HuH-7.5 (cell line): ENCODE data around the gene ACTA1.
A peak's percentile ranks its signal among the peaks of the same experiment; 100 is the strongest.
"Not testable (repeated sequence)": the region's sequence is repeated elsewhere in the genome, so short reads cannot be mapped to it uniquely, and the experiment has no call there.

ENCODE experiments used
- DNase-seq: peaks from one replicate; pipeline ENCODE4 v3.0.0; 2011; ENCODE audit warnings: low spot score

ACTA1 gene

GRCh38 chr1:229440851-229441537, 7.1 kb upstream of the ACTA1 start:
- no peak for DNase-seq

DNA sequence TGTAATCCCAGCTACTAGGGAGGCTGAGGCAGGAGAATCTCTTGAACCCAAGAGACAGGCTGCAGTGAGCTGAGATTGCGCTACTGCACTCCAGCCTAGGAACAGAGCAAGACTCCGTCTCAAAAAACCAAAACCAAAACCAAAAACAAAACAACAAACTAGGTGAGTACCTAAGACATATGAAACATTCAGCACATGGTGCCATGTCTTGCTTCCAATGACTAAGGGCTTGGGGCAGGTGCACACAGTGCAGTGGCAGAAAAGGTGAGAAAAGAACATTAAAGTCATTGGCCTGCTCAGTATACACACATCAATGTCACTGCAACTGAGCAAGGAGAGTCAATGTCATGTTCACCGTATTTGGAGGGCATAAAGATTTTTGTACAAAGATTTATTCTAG, 4.1 kb upstream of the ACTA1 start:
- no peak for DNase-seq

- DNase-seq: no peak
Measured at GRCh38 chr1:229437443-229437842, 3.5 kb upstream of the ACTA1 start.

DNA sequence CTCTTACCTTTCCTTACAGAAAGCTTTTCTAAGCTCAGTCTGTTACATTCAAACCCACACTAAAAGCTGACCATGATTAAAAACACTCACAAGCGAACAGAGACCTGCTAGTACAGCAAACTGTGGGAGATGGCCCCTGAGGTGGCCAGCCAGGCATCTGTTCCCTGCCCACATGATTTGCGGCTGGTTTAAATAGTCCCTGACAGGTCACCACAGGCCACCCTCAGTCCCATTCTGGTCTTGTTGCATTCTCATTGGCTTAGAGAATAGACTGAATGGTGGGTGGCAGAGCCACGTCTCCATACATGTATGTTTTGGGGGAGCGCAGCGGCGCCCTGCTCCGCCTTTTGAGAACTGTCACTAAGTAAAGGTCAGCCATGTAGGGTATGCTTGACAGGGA, 2.3 kb upstream of the ACTA1 start:
- no peak for DNase-seq

DNA sequence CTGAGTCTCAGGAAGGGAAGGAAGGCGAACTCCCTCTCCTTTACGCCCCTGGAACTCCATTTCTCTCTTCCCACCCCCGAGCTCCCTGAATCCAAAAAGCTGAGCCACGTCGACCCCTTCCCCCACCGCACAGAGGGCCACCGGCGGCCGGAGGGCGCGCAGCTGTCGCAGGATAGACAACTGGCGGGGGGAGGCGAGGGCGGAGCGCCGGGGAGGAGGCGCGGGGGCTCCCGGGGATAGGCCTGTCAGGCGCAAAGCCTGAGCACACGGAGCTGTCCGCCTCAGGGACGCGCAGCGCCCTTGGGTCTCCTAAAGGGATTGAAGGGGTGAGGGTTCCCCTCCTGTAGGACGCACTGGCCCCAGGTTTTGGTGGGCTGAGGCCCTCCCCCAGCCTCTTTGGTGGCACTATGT, 752 bp upstream of the ACTA1 start:
- DNase-seq: peak; percentile 15

GRCh38 chr1:229433364-229434004, 410 bp downstream of the ACTA1 start:
- no peak for DNase-seq

GRCh38 chr1:229432905-229433304, 989 bp downstream of the ACTA1 start:
- DNase-seq: no peak

GRCh38 chr1:229432116-229432461, 1.8 kb downstream of the ACTA1 start:
- no peak for DNase-seq

DNA sequence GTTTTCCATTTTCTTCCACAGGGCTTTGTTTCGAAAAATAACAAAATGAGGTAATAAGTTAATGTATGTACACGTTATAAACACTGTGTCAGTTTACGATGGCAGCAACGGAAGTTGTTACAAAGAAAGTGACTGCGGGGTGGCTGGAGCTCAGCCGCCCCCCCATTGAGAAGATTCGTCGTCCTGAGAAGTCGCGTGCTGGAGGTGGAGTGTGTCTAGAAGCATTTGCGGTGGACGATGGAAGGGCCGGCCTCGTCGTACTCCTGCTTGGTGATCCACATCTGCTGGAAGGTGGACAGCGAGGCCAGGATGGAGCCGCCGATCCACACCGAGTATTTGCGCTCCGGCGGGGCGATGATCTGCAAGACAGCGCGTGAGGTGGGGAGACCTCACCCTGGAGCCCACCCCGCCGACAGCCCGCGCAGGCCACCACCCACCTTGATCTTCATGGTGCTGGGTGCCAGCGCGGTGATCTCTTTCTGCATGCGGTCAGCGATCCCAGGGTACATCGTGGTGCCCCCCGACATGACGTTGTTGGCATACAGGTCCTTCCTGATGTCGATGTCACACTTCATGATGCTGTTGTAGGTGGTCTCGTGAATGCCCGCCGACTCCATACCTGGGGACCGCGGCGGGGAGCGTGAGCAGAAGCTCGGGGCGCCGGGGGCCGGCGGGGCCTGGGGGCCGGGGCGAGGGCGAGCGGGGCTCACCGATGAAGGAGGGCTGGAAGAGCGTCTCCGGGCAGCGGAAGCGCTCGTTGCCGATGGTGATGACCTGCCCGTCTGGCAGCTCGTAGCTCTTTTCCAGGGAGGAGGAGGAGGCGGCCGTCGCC, 2.4 kb downstream of the ACTA1 start:
- no peak for DNase-seq

- no peak for DNase-seq
Measured at GRCh38 chr1:229430761-229431283, 3.1 kb downstream of the ACTA1 start.

GRCh38 chr1:229428256-229428655, 5.6 kb downstream of the ACTA1 start:
- DNase-seq: no peak

DNA sequence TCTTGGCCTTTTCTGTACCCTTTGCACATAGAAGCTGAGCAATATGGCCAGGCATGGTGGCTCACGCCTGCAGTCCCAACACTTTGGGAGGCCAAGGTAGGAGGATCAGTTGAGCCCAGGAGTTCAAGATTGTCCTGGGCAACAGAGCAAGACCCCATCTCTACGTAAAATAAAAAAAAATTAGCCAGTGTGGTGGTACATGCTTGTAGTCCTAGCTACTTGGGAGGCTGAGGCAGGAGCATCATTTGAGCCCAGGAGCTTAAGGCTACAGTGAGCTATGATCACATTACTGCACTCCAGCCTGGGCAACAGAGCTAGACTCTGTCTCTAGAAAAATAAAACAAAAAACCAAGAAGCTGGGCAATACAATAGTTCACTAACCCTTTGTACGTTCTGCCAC, 6.3 kb downstream of the ACTA1 start:
- no peak for DNase-seq

DNA sequence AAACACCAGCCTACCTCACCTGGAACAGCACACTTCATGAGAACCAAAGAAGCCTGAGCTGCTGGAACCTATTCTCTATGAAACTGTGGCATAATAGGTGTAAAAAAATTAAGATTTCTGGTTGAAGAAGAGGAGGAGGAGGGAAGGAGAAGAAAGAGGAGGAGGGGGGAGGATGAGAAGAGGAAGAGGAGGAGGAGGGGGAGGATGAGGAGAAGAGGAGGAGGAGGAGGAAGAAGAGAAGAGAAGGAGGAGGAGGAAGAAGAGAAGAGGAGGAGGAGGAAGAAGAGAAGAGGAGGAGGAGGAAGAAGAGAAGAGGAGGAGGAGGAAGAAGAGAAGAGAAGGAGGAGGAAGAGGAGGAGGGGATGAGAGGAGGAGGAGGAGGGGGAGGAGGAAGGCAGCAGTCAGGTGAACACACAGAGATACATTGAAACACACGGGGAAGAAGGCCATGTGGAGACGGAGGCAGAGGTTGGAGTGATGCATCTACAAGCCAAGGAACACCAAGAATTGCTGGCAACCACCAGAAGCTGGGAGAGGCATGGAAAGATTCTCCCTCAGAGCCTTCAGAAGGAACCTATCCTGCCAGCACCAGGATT, 8.2 kb downstream of the ACTA1 start:
- DNase-seq: no peak

DNA sequence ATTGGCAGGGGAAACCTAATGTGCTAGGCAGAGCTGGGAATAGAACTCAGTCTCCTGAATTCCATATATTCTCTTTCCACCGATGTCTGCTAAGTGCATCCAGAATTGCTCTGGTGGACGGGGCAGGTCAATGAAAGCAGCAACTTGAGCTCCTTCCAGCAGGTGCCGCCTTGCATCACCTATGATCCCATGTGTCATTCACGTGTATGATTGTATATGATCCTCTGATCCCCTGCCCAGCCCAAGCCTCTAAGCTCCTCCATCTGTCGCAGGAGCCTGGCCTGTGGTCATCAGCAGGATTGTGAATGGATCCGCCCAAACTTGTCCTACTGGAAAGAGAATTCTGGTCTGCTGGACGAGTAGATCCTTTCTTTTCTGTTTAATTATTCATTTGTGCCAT, 13.1 kb downstream of the ACTA1 start:
- no peak for DNase-seq

DNA sequence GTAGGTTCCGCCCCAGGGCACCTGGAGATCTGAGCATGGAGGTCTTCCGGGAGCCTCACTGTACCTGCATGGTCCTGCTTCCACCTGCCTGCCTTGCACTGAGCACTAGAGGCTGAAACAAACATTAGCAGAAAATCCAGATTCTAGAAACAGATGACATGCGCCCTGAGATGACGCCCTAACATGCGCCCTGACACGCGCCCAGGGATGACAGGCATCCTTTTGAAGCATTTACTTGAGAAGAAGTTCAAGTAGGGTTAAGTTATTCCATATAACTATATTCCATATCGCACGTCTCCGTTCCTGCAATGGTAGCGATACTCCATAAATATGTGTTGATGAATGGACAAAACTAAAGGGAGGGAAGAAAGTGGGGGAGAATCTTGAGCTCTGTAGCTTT, 13.7 kb downstream of the ACTA1 start:
- DNase-seq: no peak

GRCh38 chr1:229418586-229418985, 15.3 kb downstream of the ACTA1 start:
- DNase-seq: not testable (repeated sequence)

- DNase-seq: not testable (repeated sequence)
Measured at GRCh38 chr1:229412810-229413209, 21.1 kb downstream of the ACTA1 start.

DNA sequence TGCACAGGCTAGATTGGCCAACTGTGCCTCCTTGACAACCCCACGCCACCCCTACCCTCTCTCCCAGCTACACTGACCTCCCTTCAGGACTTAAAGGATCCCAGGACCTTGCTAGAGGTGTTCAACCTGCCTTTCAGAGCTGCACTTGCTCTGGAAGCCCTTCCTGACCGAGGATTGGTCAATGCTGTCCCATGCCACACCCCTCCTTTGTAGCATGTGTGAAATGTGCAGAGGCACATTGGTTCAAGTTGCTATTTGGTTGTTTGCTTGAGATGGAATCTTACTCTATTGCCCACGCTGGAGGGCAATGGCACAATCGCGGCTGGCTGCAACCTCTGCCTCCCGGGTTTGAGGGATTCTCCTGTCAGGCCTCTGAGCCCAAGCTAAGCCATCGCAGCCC, 21.8 kb downstream of the ACTA1 start:
- no peak for DNase-seq

DNA sequence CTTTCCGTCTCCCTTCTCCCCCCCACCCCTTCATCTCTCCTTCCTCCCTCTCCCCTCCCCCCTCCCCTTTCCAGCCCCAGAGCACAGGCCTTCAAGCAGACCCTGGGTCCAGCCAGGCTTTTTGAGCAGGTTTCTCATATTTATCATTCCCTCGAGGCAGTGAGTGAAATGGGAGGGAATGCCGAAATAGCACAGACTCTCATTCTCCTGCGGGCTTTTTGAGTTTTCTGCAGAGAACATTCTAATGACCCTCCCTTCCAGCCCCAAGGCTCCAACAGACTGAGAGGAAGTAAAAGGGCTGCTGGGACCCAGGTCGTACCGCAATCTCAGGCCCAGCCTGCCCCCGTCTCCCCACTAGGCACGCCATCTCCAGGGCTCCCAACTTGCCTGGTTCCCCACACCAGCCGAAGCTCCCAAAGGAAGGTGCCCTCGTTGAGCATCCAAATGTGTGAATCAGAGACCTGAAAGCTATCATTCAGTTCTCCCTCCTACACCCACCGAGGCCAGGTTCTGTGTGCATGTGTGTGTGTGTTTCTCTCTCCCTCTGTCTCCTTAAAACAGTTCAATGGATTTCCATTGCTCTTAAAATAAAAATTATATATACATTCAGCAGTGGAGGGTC, 22.3 kb downstream of the ACTA1 start:
- DNase-seq: no peak

DNA sequence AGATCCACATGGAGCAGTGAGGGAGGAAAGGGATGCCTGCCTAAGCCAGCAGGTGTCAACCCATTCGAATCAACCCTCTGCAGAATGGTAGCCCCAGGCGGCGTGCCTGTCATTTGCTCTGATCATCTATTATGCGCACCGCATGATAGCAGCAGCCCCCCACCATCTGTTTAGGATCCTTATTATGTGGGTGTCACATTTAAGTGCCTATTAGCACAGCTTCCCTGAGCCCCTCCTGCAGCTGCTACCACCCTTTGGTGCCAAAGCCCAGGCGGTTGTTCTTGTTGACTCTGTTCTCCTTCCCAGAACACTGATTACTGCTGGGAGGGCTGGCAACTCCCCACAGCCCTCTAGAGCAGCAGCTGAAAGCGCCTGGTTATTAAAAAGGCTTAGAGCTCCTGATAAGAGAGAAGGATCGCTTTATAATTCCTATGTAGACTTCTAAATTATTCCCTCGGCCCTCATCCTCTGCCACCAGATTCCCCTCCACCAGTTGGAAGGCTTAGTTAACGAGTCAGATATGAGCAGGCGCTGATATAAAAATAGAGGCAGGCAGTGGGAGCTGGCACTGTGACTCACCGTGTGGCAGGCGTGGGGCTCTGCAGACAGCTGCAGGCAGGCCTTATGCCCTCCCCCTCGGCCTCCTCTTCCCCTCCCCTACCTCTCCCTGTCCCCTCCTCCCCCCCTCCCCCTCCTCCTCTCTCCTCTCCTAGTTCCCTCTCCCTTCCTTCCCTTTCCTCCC, 23.0 kb downstream of the ACTA1 start:
- no peak for DNase-seq

GRCh38 chr1:229410370-229410691, 23.6 kb downstream of the ACTA1 start:
- no peak for DNase-seq
